Naive thymus-derived CD4-positive, alpha-beta T cell (primary cell): Measurements from ENCODE around the gene NT5C2. TPM values are rescaled to one million over a fixed set of nuclear protein-coding genes. Genes with fewer than 3 reads are reported as not detected.
A peak's percentile ranks its signal among the peaks of the same experiment; 100 is the strongest.

Experiments
- ATAC-seq: fragments of 150-1000 bp; cut with Tn5 transposase; 2 replicates; pipeline ENCODE4 v1.10.0; 2021; ENCODE audit warnings: mild to moderate bottlenecking, moderate library complexity
- CTCF ChIA-PET: fragments of 350-600 bp; sonication (Branson Sonifier 250); formaldehyde crosslinking; loops from one replicate; lab custom pipeline; 2021; ENCODE audit warnings: antibody characterized with exemption; lab: Charles Lee
- POLR2A ChIA-PET: fragments of 350-600 bp; sonication (Branson Sonifier 250); formaldehyde crosslinking; loops from one replicate; lab custom pipeline; 2021; ENCODE audit warnings: antibody characterized with exemption, inconsistent platforms; lab: Charles Lee
- DNase-seq, 9 donors: peaks; one replicate each; pipeline versions ENCODE4 v3.0.0 to v3.0.0-alpha.2; 2020 to 2022; ENCODE audit warnings: mixed read lengths in 1 of 9
- H3K27ac ChIP-seq: one replicate; pipeline ENCODE4 v1.7.0; 2013; ENCODE audit warnings: mild to moderate bottlenecking, low read depth, low read length, moderate library complexity
- H3K27me3 ChIP-seq, 2 donors: one replicate each; pipeline ENCODE4 v1.7.0; 2013; ENCODE audit warnings: low read length in 2 of 2, mild to moderate bottlenecking in 2 of 2, moderate library complexity in 2 of 2; ENCODE audit not compliant: control insufficient read depth in 2 of 2, insufficient read depth in 2 of 2
- H3K36me3 ChIP-seq, 3 experiments: 1 replicate in 2 of 3; 2 replicates in 1 of 3; pipeline ENCODE4 v1.7.0; 2013; ENCODE audit warnings: low read length in 3 of 3, mild to moderate bottlenecking in 3 of 3, moderate library complexity in 1 of 3; ENCODE audit not compliant: insufficient read depth in 3 of 3, control insufficient read depth in 2 of 3
- H3K4me1 ChIP-seq, 2 donors: one replicate each; pipeline ENCODE4 v1.7.0; 2013; ENCODE audit warnings: low read length in 2 of 2, mild to moderate bottlenecking in 2 of 2, moderate library complexity in 1 of 2; ENCODE audit not compliant: control insufficient read depth in 2 of 2, insufficient read depth in 2 of 2
- H3K4me3 ChIP-seq: 2 replicates; pipeline ENCODE4 v1.7.0; 2013; ENCODE audit warnings: mild to moderate bottlenecking, low read length
- H3K9me3 ChIP-seq, 3 experiments: 1 replicate in 2 of 3; 2 replicates in 1 of 3; pipeline ENCODE4 v1.7.0; 2013; ENCODE audit warnings: low read length in 3 of 3; ENCODE audit not compliant: control insufficient read depth in 2 of 3
- H3K27ac Mint-ChIP-seq, 9 donors: one replicate each; pipeline ENCODE4 v1.8.0; 2020 to 2022; ENCODE audit warnings: mixed read lengths in 9 of 9, mild to moderate bottlenecking in 8 of 9, moderate library complexity in 5 of 9, inconsistent platforms in 2 of 9
- H3K27me3 Mint-ChIP-seq, 5 donors: one replicate each; pipeline ENCODE4 v1.8.0; 2021 to 2022; ENCODE audit warnings: mixed read lengths in 5 of 5, mild to moderate bottlenecking in 1 of 5
- H3K36me3 Mint-ChIP-seq, 5 donors: one replicate each; pipeline ENCODE4 v1.8.0; 2020 to 2022; ENCODE audit warnings: mixed read lengths in 5 of 5, mild to moderate bottlenecking in 3 of 5, inconsistent platforms in 1 of 5
- H3K4me1 Mint-ChIP-seq, 7 donors: one replicate each; pipeline ENCODE4 v1.8.0; 2020 to 2022; ENCODE audit warnings: mixed read lengths in 7 of 7, mild to moderate bottlenecking in 3 of 7, inconsistent platforms in 1 of 7
- H3K4me3 Mint-ChIP-seq, 10 donors: one replicate each; pipeline ENCODE4 v1.8.0; 2020 to 2022; ENCODE audit warnings: mild to moderate bottlenecking in 10 of 10, mixed read lengths in 10 of 10, moderate library complexity in 6 of 10, inconsistent platforms in 2 of 10
- H3K9me3 Mint-ChIP-seq, 11 donors: one replicate each; pipeline ENCODE4 v1.8.0; 2020 to 2022; ENCODE audit warnings: mixed read lengths in 11 of 11, mild to moderate bottlenecking in 4 of 11, inconsistent platforms in 1 of 11, moderate library complexity in 1 of 11
- intact Hi-C, 2 donors: fragments of 100-400 bp; cut with micrococcal nuclease; formaldehyde crosslinking; loops; one replicate each; pipeline ENCODE4 v1.15.1; 2023
- polyA plus RNA-seq, 2 donors: library from polyadenylated mRNA; unstranded; fragments of 300-500 nt; fragmentation: Illumina TruSeq; gene quantifications; one replicate each; pipeline ENCODE4 v1.2.3, GENCODE V29; 2021
- total RNA-seq, 6 experiments: library from RNA in 5 of 6; stranded (reverse) in 5 of 6; gene quantifications; 1 replicate in 5 of 6; 2 replicates in 1 of 6; pipeline ENCODE4 v1.2.3 and lab custom pipeline; 2021 to 2026

Gene NT5C2
- total and polyA plus RNA-seq, 7 experiments from 2014 or later, result 48.7 to 87.8 (median 68.9) TPM

- intact Hi-C loops, result no loop called here
- Histone ChIP-seq H3K4me1 (no peaks in the 10 kb centered on the region), H3K27me3 (no peaks in the 10 kb centered on the region), H3K36me3 (peaks cover 6 to 76% (median 23%) of the 10 kb centered on the region in 3 experiments), H3K27ac (no peak overlapping the region), H3K4me3 (no peak overlapping the region), H3K9me3 (no peaks in the 10 kb centered on the region)
- Mint-ChIP-seq H3K9me3 (no peaks in the 10 kb centered on the region), H3K27me3 (no peaks in the 10 kb centered on the region), H3K4me3 (no peak overlapping the region), H3K4me1 (no peaks in the 10 kb centered on the region), H3K27ac (peak overlapping the region in 4 of 9 donors; percentile 4 to 31 (median 18)), H3K36me3 (peaks cover 4 to 48% (median 21%) of the 10 kb centered on the region in 5 donors)
- POLR2A ChIA-PET, result no interaction called here
- CTCF ChIA-PET, result no interaction called here
- DNase-seq (no peak), ATAC-seq (no peak)
These were observed 96.9 kb downstream of the NT5C2 start for GRCh38 chr10:103096130-103096529.

- Mint-ChIP-seq H3K36me3 (peaks cover 4 to 55% (median 22%) of the 10 kb centered on the region in 5 donors), H3K27ac (peak overlapping the region in 1 of 9 donors; percentile 41), H3K27me3 (no peaks in the 10 kb centered on the region), H3K4me1 (no peaks in the 10 kb centered on the region), H3K4me3 (no peak overlapping the region), H3K9me3 (no peaks in the 10 kb centered on the region)
- intact Hi-C loops, result no loop called here
- H3K4me1 ChIP-seq, result no peaks in the 10 kb centered on the region
- no peaks in the 10 kb centered on the region for H3K27me3 ChIP-seq
- H3K9me3 ChIP-seq, result no peaks in the 10 kb centered on the region
- peaks cover 10 to 78% (median 22%) of the 10 kb centered on the region in 3 experiments for H3K36me3 ChIP-seq
- ATAC-seq, result no peak
- no peak overlapping the region for H3K4me3 ChIP-seq
- H3K27ac ChIP-seq, result no peak overlapping the region
- CTCF ChIA-PET, result no interaction called here
- POLR2A ChIA-PET, result no interaction called here
- DNase-seq, result no peak
These were observed 98.1 kb downstream of the NT5C2 start for GRCh38 chr10:103095005-103095404.

GRCh38 chr10:103090911-103091310, 102.2 kb downstream of the NT5C2 start:
- H3K4me3 Mint-ChIP-seq, result no peak overlapping the region

GRCh38 chr10:103089493-103089892, 103.6 kb downstream of the NT5C2 start:
- ATAC-seq (no peak), DNase-seq (no peak)
- Mint-ChIP-seq H3K4me3 (no peak overlapping the region), H3K4me1 (no peaks in the 10 kb centered on the region), H3K36me3 (peaks cover 4 to 41% (median 24%) of the 10 kb centered on the region in 5 donors), H3K27me3 (no peaks in the 10 kb centered on the region), H3K27ac (peak overlapping the region in 4 of 9 donors; percentile 10 to 36 (median 20)), H3K9me3 (no peaks in the 10 kb centered on the region)
- Histone ChIP-seq H3K27ac (no peak overlapping the region), H3K9me3 (no peaks in the 10 kb centered on the region), H3K4me3 (no peak overlapping the region), H3K27me3 (no peaks in the 10 kb centered on the region), H3K4me1 (no peaks in the 10 kb centered on the region), H3K36me3 (peaks cover 17 to 70% (median 34%) of the 10 kb centered on the region in 3 experiments)
- ChIA-PET POLR2A (interaction anchor here (0.7 kb wide), 1 partner anchor 17 kb away, joined by 3 read pairs; no protein-coding TSS in a partner anchor), CTCF (interaction anchor here (0.6 kb wide), 1 partner anchor 323 kb away, joined by 3 read pairs; no protein-coding TSS in a partner anchor)
- intact Hi-C loops, result no loop called here

More at GRCh38 chr10:103090911-103091310, 102.2 kb downstream of the NT5C2 start:
- no peak for ATAC-seq
- Mint-ChIP-seq H3K27ac (no peak overlapping the region), H3K4me1 (no peaks in the 10 kb centered on the region), H3K36me3 (peaks cover 4 to 44% (median 24%) of the 10 kb centered on the region in 5 donors), H3K27me3 (no peaks in the 10 kb centered on the region), H3K9me3 (no peaks in the 10 kb centered on the region)
- no peaks in the 10 kb centered on the region for H3K4me1 ChIP-seq
- CTCF ChIA-PET, result no interaction called here
- H3K36me3 ChIP-seq, result peaks cover 17 to 76% (median 34%) of the 10 kb centered on the region in 3 experiments
- POLR2A ChIA-PET, result interaction anchor here (0.7 kb wide), 1 partner anchor 11 kb away, joined by 3 read pairs; no protein-coding TSS in a partner anchor
- no peaks in the 10 kb centered on the region for H3K27me3 ChIP-seq
- no peak for DNase-seq
- no peak overlapping the region for H3K27ac ChIP-seq
- H3K4me3 ChIP-seq, result no peak overlapping the region
- H3K9me3 ChIP-seq, result no peaks in the 10 kb centered on the region
- intact Hi-C loops, result no loop called here

- no peak overlapping the region for H3K4me3 Mint-ChIP-seq
- Histone ChIP-seq H3K4me3 (no peak overlapping the region), H3K36me3 (peaks cover 15 to 50% (median 18%) of the 10 kb centered on the region in 3 experiments), H3K9me3 (no peaks in the 10 kb centered on the region), H3K27me3 (no peaks in the 10 kb centered on the region), H3K27ac (no peak overlapping the region), H3K4me1 (no peaks in the 10 kb centered on the region)
- peak overlapping the region in 1 of 9 donors; percentile 41 for H3K27ac Mint-ChIP-seq
- no peak for ATAC-seq
- H3K4me1 Mint-ChIP-seq, result no peaks in the 10 kb centered on the region
- H3K36me3 Mint-ChIP-seq, result peaks cover 0 to 27% (median 11%) of the 10 kb centered on the region in 5 donors
- ChIA-PET CTCF (no interaction called here), POLR2A (interaction anchor here (0.6 kb wide), 1 partner anchor 1025 kb away, joined by 3 read pairs; no protein-coding TSS in a partner anchor)
- intact Hi-C loops, result no loop called here
- H3K9me3 Mint-ChIP-seq, result no peaks in the 10 kb centered on the region
- H3K27me3 Mint-ChIP-seq, result no peaks in the 10 kb centered on the region
- no peak for DNase-seq
These were observed 106.3 kb downstream of the NT5C2 start for GRCh38 chr10:103086799-103087198.

GRCh38 chr10:103086261-103086660, 106.8 kb downstream of the NT5C2 start:
- no peak for DNase-seq
- Histone ChIP-seq H3K27ac (no peak overlapping the region), H3K9me3 (no peaks in the 10 kb centered on the region), H3K27me3 (no peaks in the 10 kb centered on the region), H3K36me3 (peaks cover 11 to 45% (median 18%) of the 10 kb centered on the region in 3 experiments), H3K4me1 (no peaks in the 10 kb centered on the region), H3K4me3 (no peak overlapping the region)
- H3K9me3 Mint-ChIP-seq, result no peaks in the 10 kb centered on the region
- no peak overlapping the region for H3K4me3 Mint-ChIP-seq
- no peaks in the 10 kb centered on the region for H3K4me1 Mint-ChIP-seq
- CTCF ChIA-PET, result no interaction called here
- no peak for ATAC-seq
- POLR2A ChIA-PET, result no interaction called here
- H3K27me3 Mint-ChIP-seq, result no peaks in the 10 kb centered on the region
- peak overlapping the region in 2 of 9 donors; percentile 41 to 54 for H3K27ac Mint-ChIP-seq
- H3K36me3 Mint-ChIP-seq, result peaks cover 0 to 24% (median 11%) of the 10 kb centered on the region in 5 donors
- intact Hi-C loops, result no loop called here

- no peaks in the 10 kb centered on the region for H3K4me1 ChIP-seq
- intact Hi-C loops, result no loop called here
- no peak overlapping the region for H3K4me3 ChIP-seq
- ATAC-seq (no peak), DNase-seq (no peak)
- H3K9me3 ChIP-seq, result no peaks in the 10 kb centered on the region
- H3K27me3 ChIP-seq, result no peaks in the 10 kb centered on the region
- Mint-ChIP-seq H3K4me1 (peaks cover 0 to 5% (median 0%) of the 10 kb centered on the region in 7 donors), H3K36me3 (peaks cover 0 to 8% (median 5%) of the 10 kb centered on the region in 5 donors), H3K27ac (peak overlapping the region in 2 of 9 donors; percentile 55 to 68), H3K4me3 (no peak overlapping the region), H3K9me3 (no peaks in the 10 kb centered on the region), H3K27me3 (no peaks in the 10 kb centered on the region)
- ChIA-PET CTCF (no interaction called here), POLR2A (no interaction called here)
- no peak overlapping the region for H3K27ac ChIP-seq
- peaks cover 0 to 27% (median 4%) of the 10 kb centered on the region in 3 experiments for H3K36me3 ChIP-seq
These were observed 109.1 kb downstream of the NT5C2 start for GRCh38 chr10:103083977-103084320.
